ENCODE measurements around the gene PXT1.

Gene PXT1, protein sequence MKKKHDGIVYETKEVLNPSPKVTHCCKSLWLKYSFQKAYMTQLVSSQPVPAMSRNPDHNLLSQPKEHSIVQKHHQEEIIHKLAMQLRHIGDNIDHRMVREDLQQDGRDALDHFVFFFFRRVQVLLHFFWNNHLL

DNA sequence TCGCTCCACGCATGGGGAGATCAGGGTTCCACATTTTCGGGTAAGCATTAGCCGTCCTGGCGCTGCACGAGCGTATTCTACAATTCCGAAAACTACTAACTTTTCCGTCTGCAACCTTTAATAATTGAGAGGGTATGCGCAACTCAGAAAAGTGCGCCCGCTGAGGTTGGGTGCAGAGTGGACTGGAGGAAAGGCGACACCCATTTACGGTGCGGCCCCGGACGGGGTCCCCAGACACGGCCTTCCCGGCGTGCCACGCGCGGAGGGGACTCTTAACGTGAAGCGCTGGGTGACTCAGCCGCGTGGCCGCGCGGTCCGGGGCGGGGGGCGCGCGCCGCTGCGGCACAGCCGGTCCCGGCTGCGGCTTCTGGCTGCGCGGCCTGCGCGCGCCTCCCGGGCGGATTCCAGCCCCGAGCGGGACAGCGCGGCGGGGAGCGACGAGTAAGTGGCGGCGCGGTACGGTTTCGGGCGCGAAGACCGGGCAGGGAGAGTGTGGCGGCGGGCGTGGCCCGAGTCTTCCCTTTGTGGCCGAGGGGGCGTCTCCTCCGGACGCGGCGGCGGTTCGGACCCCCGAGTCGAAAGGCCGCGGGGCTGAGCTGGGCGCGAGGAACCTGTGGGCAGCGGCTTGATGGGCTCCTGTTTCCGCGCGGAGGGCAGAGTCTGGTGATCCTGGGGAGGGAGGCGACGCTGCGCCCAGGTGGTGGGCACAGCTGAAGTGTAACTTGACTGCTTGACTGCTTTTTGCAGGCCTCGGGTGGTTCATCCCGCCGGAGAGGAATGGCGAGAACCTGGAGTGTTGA is at the start of gene PXT1, which contains the start of gene KCTD20:
Gene PXT1 (minus strand): TSS at position 184 of the 800 bp plus-strand sequence. CDS start 16,772 bp downstream, outside the sequence.
Gene KCTD20 (plus strand): TSS at position 330 of the 800 bp plus-strand sequence. CDS start 27,098 bp downstream, outside the sequence.
- TF ChIP-seq, protein P1, sequence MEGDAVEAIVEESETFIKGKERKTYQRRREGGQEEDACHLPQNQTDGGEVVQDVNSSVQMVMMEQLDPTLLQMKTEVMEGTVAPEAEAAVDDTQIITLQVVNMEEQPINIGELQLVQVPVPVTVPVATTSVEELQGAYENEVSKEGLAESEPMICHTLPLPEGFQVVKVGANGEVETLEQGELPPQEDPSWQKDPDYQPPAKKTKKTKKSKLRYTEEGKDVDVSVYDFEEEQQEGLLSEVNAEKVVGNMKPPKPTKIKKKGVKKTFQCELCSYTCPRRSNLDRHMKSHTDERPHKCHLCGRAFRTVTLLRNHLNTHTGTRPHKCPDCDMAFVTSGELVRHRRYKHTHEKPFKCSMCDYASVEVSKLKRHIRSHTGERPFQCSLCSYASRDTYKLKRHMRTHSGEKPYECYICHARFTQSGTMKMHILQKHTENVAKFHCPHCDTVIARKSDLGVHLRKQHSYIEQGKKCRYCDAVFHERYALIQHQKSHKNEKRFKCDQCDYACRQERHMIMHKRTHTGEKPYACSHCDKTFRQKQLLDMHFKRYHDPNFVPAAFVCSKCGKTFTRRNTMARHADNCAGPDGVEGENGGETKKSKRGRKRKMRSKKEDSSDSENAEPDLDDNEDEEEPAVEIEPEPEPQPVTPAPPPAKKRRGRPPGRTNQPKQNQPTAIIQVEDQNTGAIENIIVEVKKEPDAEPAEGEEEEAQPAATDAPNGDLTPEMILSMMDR (IDR thresholded peaks at IDR 0.05; ENCODE audit: insufficient read depth, low read depth, low read length, missing control alignments) = no peak
- H3K4me3 ChIP-seq (ENCODE audit: low read depth, low read length) = peak within 1 kb of the TSS; percentile 78
- peak; percentile 95 for DNase-seq (ENCODE audit: low read depth)

DNA sequence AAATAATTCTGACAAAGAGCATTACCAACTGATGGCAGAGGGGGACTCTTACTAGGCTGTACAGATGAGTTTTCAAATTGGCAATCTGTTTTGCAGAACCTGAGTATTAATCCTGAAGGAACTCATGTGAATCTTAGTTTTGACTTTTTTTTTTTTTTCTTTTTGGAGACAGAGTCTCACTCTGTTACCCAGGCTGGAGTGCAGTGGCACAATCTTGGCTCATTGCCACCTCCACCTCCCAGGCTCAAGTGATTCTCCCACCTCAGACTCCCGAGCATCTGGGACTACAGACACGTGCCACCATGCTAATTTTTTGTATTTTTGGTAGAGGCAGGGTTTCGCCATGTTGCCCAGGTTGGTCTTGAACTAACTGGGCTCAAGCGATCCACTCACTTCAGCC is 49.4 kb upstream of the PXT1 start:
- no peak for DNase-seq (ENCODE audit: low read depth)
- no peak overlapping the region for H3K4me3 ChIP-seq (ENCODE audit: low read depth, low read length)

DNA sequence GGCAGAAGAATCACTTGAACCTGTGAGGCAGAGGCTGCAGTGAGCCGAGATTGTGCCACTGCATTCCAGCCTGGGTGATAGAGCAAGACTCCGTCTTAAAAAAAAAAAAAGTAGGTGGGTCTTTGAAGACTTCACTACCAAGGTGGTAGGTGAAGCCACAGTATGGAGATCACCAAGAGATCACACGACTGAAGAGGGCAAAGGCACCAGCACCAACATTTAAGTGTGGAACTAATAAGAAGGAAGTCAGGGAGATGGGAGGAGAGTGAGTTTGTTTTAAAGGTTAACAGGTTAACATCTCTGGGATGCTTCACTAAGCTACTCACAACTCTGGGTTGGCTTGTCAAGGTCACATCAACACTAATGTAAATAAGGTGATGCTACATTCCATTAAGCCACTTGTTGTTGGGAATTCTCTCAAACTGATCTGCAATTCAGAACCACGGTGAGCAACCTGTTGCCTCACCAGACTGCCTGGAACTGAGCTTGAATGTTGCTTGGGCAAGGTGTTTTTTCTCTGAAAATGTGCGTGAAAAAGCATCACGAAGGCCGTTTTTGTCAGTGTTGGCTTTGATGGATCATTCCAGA is 48.8 kb upstream of the PXT1 start:
- TF ChIP-seq, protein P1 (IDR thresholded peaks at IDR 0.05; ENCODE audit: insufficient read depth, low read depth, low read length, missing control alignments) = no peak
- no peak for DNase-seq (ENCODE audit: low read depth)
- H3K4me3 ChIP-seq (ENCODE audit: low read depth, low read length) = no peak overlapping the region

More for the DNA sequence above, 49.4 kb upstream of the PXT1 start:
- TF ChIP-seq, protein P1 (IDR thresholded peaks at IDR 0.05; ENCODE audit: insufficient read depth, low read depth, low read length, missing control alignments) = no peak

DNA sequence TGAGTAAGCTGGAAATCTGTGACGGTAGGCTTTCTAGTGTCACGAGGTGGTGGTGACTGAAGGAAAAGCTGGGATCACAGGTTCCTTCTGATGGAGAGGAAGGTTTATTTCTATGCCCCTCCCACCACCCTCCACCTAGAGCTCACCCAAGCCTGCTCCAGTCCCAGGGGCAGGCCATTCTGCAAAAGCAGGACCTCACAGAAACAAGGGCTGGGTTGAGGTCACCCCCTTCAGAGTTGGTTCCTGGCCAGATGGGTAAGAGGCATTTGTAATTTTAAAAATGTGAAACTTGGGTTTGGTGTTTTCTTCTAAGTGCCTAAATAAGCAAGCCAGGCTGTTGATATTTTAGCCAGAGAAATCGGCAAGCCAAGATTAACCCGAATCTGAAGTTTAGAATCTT is 46.8 kb upstream of the PXT1 start:
- H3K4me3 ChIP-seq (ENCODE audit: low read depth, low read length) = no peak overlapping the region
- no peak for DNase-seq (ENCODE audit: low read depth)
- TF ChIP-seq, protein P1 (IDR thresholded peaks at IDR 0.05; ENCODE audit: insufficient read depth, low read depth, low read length, missing control alignments) = no peak

DNA sequence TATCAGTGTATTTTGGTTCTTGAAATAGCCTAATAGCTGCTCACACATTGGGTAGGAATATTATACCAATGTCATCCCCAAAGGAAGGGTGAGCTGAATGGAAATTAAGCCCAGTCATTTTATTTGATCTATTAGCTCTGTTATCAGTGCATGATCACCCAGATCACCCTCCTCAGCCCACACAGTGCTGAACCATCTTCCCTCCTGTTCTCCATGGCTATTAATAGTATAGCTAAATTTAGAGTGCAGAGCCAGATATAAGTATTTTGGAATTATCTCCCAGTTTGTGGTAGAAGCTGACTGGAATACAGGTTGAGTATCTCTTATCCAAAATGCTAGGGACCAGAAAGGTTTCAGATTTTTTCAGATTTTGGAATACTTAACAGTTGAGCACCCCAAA is 45.6 kb upstream of the PXT1 start:
- TF ChIP-seq, protein P1 (IDR thresholded peaks at IDR 0.05; ENCODE audit: insufficient read depth, low read depth, low read length, missing control alignments) = no peak
- no peak overlapping the region for H3K4me3 ChIP-seq (ENCODE audit: low read depth, low read length)
- DNase-seq (ENCODE audit: low read depth) = no peak

DNA sequence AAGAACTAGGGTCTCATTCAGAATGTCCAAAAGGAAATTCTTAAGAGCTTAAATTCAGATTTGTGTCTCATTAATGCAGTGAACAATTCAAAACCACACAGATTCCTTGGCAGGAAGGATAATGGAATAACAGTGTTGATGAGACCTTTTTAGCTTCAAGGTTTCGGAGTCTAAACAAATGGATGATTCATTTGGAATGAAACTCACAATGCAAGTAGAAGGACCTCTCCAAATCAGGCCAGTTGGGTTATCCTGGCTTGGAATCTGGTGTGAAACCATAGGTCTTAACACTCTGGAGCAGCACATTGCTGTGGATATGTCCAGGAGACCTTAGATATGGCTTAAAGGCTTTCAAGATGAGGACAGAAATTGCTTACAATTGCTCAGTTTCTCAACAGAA is 45.0 kb upstream of the PXT1 start:
- no peak for DNase-seq (ENCODE audit: low read depth)
- TF ChIP-seq, protein P1 (IDR thresholded peaks at IDR 0.05; ENCODE audit: insufficient read depth, low read depth, low read length, missing control alignments) = no peak
- no peak overlapping the region for H3K4me3 ChIP-seq (ENCODE audit: low read depth, low read length)

Data from GM12865 (cell line).